Brain microvascular endothelial cell (primary cell): ENCODE measurements around the gene ARHGAP21.

ENCODE experiments used
- DNase-seq: peaks from one replicate; pipeline ENCODE4 v3.0.0-alpha.2; 2020
- H3K27ac ChIP-seq: fragments of 250-450 bp; sonication (Bioruptor Pico); 2 replicates; pipeline ENCODE4 v1.5.1; 2020; ENCODE audit warnings: mild to moderate bottlenecking, moderate library complexity
- H3K27me3 ChIP-seq: fragments of 250-450 bp; sonication (Bioruptor Pico); replicated peaks from 2 replicates; pipeline ENCODE4 v1.5.1; 2020; ENCODE audit warnings: mild to moderate bottlenecking
- H3K36me3 ChIP-seq: fragments of 250-450 bp; sonication (Bioruptor Pico); replicated peaks from 2 replicates; pipeline ENCODE4 v1.5.1; 2020; ENCODE audit warnings: mild to moderate bottlenecking
- H3K4me3 ChIP-seq: 2 replicates; pipeline ENCODE4 v1.5.1; 2011; ENCODE audit warnings: low read depth, mild to moderate bottlenecking, control low read depth, low read length, moderate library complexity
- CTCF ChIP-seq: IDR thresholded peaks from 2 replicates; pipeline ENCODE4 v1.5.1; 2011; ENCODE audit warnings: low read depth, mild to moderate bottlenecking, moderate library complexity, low read length, control low read depth, inconsistent platforms; ENCODE audit errors: missing control alignments
- in situ Hi-C: cut with HindIII; loops from 2 replicates; pipeline ENCODE4 v1.10.0; 2017; ENCODE audit warnings: low sequenced_read_pairs, low pct_ligation_motif_present

The ARHGAP21 gene

GRCh38 chr10:24708081-24708480 is 15.6 kb downstream of the ARHGAP21 start:
- H3K27ac ChIP-seq: no peak overlapping the region
- TF ChIP-seq CTCF: no peak
- no peak overlapping the region for H3K4me3 ChIP-seq
- no peak for DNase-seq
- in situ Hi-C loops: no loop called here
- H3K36me3 ChIP-seq: no peaks in the 10 kb centered on the region
- no peaks in the 10 kb centered on the region for H3K27me3 ChIP-seq

GRCh38 chr10:24707445-24707844 is 16.2 kb downstream of the ARHGAP21 start:
- in situ Hi-C loops: no loop called here
- Histone ChIP-seq H3K4me3 (no peak overlapping the region), H3K36me3 (no peaks in the 10 kb centered on the region), H3K27me3 (no peaks in the 10 kb centered on the region), H3K27ac (no peak overlapping the region)
- DNase-seq: no peak
- TF ChIP-seq CTCF: no peak

GRCh38 chr10:24706479-24707118 is 17.1 kb downstream of the ARHGAP21 start:
- no peaks in the 10 kb centered on the region for H3K27me3 ChIP-seq
- DNase-seq: peak; percentile 95
- H3K4me3 ChIP-seq: no peak overlapping the region
- H3K27ac ChIP-seq: peak overlapping the region; percentile 53
- in situ Hi-C loops: no loop called here
- H3K36me3 ChIP-seq: no peaks in the 10 kb centered on the region
- no peak for TF ChIP-seq CTCF

- H3K36me3 ChIP-seq: no peaks in the 10 kb centered on the region
- no peaks in the 10 kb centered on the region for H3K27me3 ChIP-seq
- in situ Hi-C loops: no loop called here
- no peak overlapping the region for H3K27ac ChIP-seq
- H3K4me3 ChIP-seq: no peak overlapping the region
- DNase-seq: no peak
- no peak for TF ChIP-seq CTCF
Observed at GRCh38 chr10:24703700-24704099, 20.0 kb downstream of the ARHGAP21 start.

- peak; percentile 28 for DNase-seq
- no peak for TF ChIP-seq CTCF
- in situ Hi-C loops: no loop called here
- Histone ChIP-seq H3K4me3 (no peak overlapping the region), H3K27ac (no peak overlapping the region), H3K27me3 (no peaks in the 10 kb centered on the region), H3K36me3 (no peaks in the 10 kb centered on the region)
Observed at GRCh38 chr10:24701447-24701846, 22.2 kb downstream of the ARHGAP21 start.

- no peak for TF ChIP-seq CTCF
- H3K4me3 ChIP-seq: no peak overlapping the region
- no peaks in the 10 kb centered on the region for H3K36me3 ChIP-seq
- H3K27me3 ChIP-seq: no peaks in the 10 kb centered on the region
- no peak for DNase-seq
- in situ Hi-C loops: no loop called here
- no peak overlapping the region for H3K27ac ChIP-seq
Observed at GRCh38 chr10:24700948-24701347, 22.7 kb downstream of the ARHGAP21 start.
